Heart right ventricle (tissue), 16 donors: Measurements from ENCODE around the gene SLIT1. TPM values are rescaled to one million over a fixed set of nuclear protein-coding genes. Genes with fewer than 3 reads are reported as not detected.
A peak's percentile ranks its signal among the peaks of the same experiment; 100 is the strongest.

Experiments used
- ATAC-seq, 8 donors: fragments of 200-7000 bp; cut with Tn5 transposase; one replicate each; pipeline ENCODE4 v1.9.1; 2020; ENCODE audit warnings: mild to moderate bottlenecking in 8 of 8, moderate library complexity in 8 of 8, moderate number of reproducible peaks in 1 of 8
- DNase-seq, 2 donors: peaks; one replicate each; pipeline ENCODE4 v3.0.0-alpha.2; 2020
- H3K27ac ChIP-seq, 10 donors: fragments of 200-600 bp; sonication (generic) in 2 of 10; one replicate each; pipeline versions ENCODE4 v1.5.0 to v1.8.0; 2020 to 2022; ENCODE audit warnings: mild to moderate bottlenecking in 3 of 10
- H3K27me3 ChIP-seq, 7 donors: fragments of 200-600 bp; one replicate each; pipeline ENCODE4 v1.8.0; 2021 to 2022; ENCODE audit warnings: mild to moderate bottlenecking in 2 of 7
- H3K36me3 ChIP-seq, 9 donors: fragments of 200-600 bp; sonication (generic) in 1 of 9; one replicate each; pipeline versions ENCODE4 v1.5.0 to v1.8.0; 2020 to 2022; ENCODE audit warnings: mild to moderate bottlenecking in 2 of 9
- H3K4me1 ChIP-seq, 9 donors: fragments of 200-600 bp; sonication (generic) in 1 of 9; one replicate each; pipeline versions ENCODE4 v1.5.0 to v1.8.0; 2020 to 2022; ENCODE audit warnings: mild to moderate bottlenecking in 4 of 9
- H3K4me3 ChIP-seq, 10 donors: fragments of 200-600 bp; sonication (generic) in 2 of 10; one replicate each; pipeline versions ENCODE4 v1.5.0 to v1.8.0; 2020 to 2022; ENCODE audit warnings: mild to moderate bottlenecking in 7 of 10, moderate library complexity in 2 of 10
- H3K9me3 ChIP-seq, 11 donors: fragments of 200-600 bp in 10 of 11; sonication (generic) in 2 of 11; one replicate each; pipeline versions ENCODE4 v1.5.0 to v1.8.0; 2013 to 2022; ENCODE audit warnings: mild to moderate bottlenecking in 2 of 11, control low read depth in 1 of 11, moderate library complexity in 1 of 11
- WGBS, 2 donors: extraction: QIAGEN DNeasy Blood & Tissue Kit; methylation state at CpG; one replicate each; pipeline ENCODE4 v1.1.7; 2013; ENCODE audit warnings: inconsistent platforms in 1 of 2; 5-methylcytosine and 5-hydroxymethylcytosine counted together
- intact Hi-C, 10 donors: fragments of 100-400 bp; cut with DNase I; formaldehyde crosslinking; loops; one replicate each; pipeline versions ENCODE4 v1.11.1 to v1.14.2; 2022
- polyA plus RNA-seq, 2 donors: library from polyadenylated mRNA; stranded (reverse); fragments of 200-250 nt; gene quantifications; one replicate each; pipeline ENCODE4 v1.2.3, GENCODE V29; 2013
- total RNA-seq, 10 donors: library from RNA; stranded (reverse); fragmentation: NEBNext Ultra II Directional in 3 of 10; extraction: Animal tissue kit (Norgen Biotek cat#: 25700) in 3 of 10; gene quantifications; one replicate each; pipeline versions ENCODE4 v1.2.1 to v1.2.4, GENCODE V29; 2021 to 2023
- TF ChIP-seq, protein P1 (sequence below), 9 donors: fragments of 200-600 bp; sonication (generic) in 2 of 9; IDR thresholded peaks; one replicate each; pipeline versions ENCODE4 v1.5.0 to v1.8.0; 2021 to 2022; ENCODE audit warnings: antibody characterized with exemption in 9 of 9, mild to moderate bottlenecking in 5 of 9, moderate library complexity in 1 of 9
- donor health status: Arrhythmogenic right ventricular cardiomyopathy.
- donor health status: ischemic (EF 13 %, LVEDD 7.1; RV severe dilation, severe dysfunction).
- donor health status: healthy with polysubstance abuse.
- donor health status: DM: no; HTN: yes; CAD: no.
- donor health status: DM: no; HTN: no; CAD: no.
- donor health status: ischemic (EF 25% LVEDD 6.9; RV normal size, moderate dysfunction).
- donor health status: ischemic (EF 25% LVEDD 5.7; RV mildly dilated, moderate dysfunction).
- donor health status: healthy.
- donor health status: DM: yes; HTN: yes; CAD: no.
- donor health status: Ischemic cardiomyopathy.
- donor health status: ischemic (EF 35%, LVEDD 5.7; RV mildly dilated, moderate dysfunction).
- donor health status: nonischemic (EF 11% LVEDD 7.7; RV severe dilation, severe dysfunction).
- donor health status: DM: yes; HTN: yes; CAD: no.
- donor health status: PGD.
- donor health status: ischemic (EF 29% LVEDD 5.4; RV normal size, mild dysfunction).
- donor health status: nonischemic (EF 23%, LVEDD 6.1; RV moderate dilation, normal function).

The SLIT1 gene
- total and polyA plus RNA-seq, 12 donors: 0.04 to 0.31 (median 0.13) TPM; not detected in 1

DNA sequence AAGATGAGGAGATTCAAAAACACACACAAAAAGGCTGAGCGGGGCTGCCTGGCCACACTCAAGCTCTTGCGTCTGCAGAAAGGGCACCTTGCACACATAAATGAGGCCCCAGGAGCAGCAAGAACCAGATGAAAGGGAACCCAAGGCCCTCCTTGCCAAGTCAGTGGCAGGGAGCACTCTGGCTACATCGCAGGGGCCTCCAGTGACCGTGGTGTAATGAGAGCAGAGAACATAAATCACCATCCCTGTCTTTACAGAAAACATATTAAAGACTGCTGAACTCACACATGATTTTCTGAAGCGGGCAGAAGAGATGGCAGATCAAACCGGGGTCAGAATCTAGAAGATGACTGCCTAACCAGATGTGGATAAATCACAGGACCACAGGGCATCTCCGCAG, 80.5 kb downstream of the SLIT1 start:
- H3K9me3 ChIP-seq: no peaks in the 10 kb centered on the region
- H3K27ac ChIP-seq: no peak overlapping the region
- no peaks in the 10 kb centered on the region for H3K36me3 ChIP-seq
- TF ChIP-seq, protein P1, sequence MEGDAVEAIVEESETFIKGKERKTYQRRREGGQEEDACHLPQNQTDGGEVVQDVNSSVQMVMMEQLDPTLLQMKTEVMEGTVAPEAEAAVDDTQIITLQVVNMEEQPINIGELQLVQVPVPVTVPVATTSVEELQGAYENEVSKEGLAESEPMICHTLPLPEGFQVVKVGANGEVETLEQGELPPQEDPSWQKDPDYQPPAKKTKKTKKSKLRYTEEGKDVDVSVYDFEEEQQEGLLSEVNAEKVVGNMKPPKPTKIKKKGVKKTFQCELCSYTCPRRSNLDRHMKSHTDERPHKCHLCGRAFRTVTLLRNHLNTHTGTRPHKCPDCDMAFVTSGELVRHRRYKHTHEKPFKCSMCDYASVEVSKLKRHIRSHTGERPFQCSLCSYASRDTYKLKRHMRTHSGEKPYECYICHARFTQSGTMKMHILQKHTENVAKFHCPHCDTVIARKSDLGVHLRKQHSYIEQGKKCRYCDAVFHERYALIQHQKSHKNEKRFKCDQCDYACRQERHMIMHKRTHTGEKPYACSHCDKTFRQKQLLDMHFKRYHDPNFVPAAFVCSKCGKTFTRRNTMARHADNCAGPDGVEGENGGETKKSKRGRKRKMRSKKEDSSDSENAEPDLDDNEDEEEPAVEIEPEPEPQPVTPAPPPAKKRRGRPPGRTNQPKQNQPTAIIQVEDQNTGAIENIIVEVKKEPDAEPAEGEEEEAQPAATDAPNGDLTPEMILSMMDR (IDR thresholded peaks at IDR 0.05): no peak
- H3K27me3 ChIP-seq: no peaks in the 10 kb centered on the region
- WGBS, 2 donors: 90 to 94% methylated on average over 7 of the region's 7 CpGs
- peaks cover 0 to 14% (median 5%) of the 10 kb centered on the region in 9 donors for H3K4me1 ChIP-seq
- intact Hi-C loops: no loop called here
- DNase-seq (no peak), ATAC-seq (no peak)
- no peak overlapping the region for H3K4me3 ChIP-seq

DNA sequence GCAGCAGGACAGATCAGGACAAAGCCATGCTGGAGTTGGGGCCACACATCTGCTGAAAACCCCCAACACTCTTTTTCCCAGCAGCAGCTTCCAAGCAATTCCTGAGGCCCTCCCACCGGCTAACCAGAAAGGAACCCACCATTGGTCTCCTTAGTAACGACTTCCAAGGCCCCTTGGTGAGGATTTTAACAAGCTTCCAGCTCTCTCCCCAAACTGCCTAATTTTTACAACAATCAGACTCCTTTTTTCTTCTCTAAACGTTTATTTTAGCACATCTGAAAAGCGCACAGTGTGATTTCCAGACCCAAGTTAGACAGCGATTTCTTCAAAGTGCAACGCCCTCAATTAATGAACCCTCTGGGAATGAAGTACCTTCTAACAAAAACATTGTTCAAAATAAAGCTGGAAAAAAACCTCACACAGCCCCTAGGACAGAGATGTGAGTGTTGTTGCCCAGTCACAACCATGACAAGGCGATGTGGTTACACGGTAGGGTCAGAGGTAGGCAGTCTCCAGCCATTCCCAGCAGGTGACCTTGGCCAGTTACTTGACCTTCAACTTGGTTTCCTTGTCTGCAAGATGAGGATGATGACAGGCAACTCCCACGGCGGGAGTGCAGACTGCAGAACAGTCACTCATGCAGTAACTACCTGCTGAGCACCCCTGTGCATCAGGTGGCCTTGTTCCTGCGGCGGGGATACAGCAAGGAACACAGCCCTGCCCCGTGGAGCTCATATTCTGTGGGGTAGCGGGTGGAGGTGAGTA, 82.3 kb downstream of the SLIT1 start:
- peaks cover 0 to 14% (median 5%) of the 10 kb centered on the region in 9 donors for H3K4me1 ChIP-seq
- no peaks in the 10 kb centered on the region for H3K27me3 ChIP-seq
- no peak overlapping the region for H3K4me3 ChIP-seq
- no peak overlapping the region for H3K27ac ChIP-seq
- 70 to 73% methylated on average over 14 of the region's 14 CpGs for WGBS, 2 donors
- DNase-seq (no peak), ATAC-seq (no peak)
- H3K36me3 ChIP-seq: no peaks in the 10 kb centered on the region
- intact Hi-C loops: no loop called here
- TF ChIP-seq, protein P1 (IDR thresholded peaks at IDR 0.05): no peak
- H3K9me3 ChIP-seq: no peaks in the 10 kb centered on the region

DNA sequence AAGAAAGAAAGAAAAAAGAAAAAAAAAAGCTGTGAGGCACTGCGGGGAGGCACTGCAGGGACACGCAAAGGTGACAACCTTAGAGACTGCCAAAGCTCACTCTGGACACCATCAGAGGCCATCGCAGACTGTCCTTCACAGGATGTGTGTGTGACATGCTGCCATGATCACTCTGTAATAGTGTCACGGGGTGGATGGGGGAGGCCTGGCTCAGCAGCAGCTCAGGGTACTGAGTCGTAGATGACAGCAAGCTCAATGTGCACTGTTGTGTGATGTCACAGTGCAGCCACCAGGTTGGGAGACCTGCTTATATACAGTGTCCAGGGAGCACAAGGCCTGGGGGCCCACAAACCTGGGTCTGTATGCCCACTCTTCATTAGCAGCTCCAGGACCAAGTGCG, 83.3 kb downstream of the SLIT1 start:
- Histone ChIP-seq H3K27me3 (no peaks in the 10 kb centered on the region), H3K4me1 (peaks cover 0 to 22% (median 6%) of the 10 kb centered on the region in 9 donors), H3K9me3 (no peaks in the 10 kb centered on the region), H3K27ac (peak overlapping the region in 4 of 10 donors; percentile 5 to 58 (median 26)), H3K36me3 (no peaks in the 10 kb centered on the region), H3K4me3 (no peak overlapping the region)
- WGBS, 2 donors: 50 to 72% methylated on average over 6 of the region's 6 CpGs
- TF ChIP-seq, protein P1 (IDR thresholded peaks at IDR 0.05): no peak
- DNase-seq: peak; percentile 31 to 42
- ATAC-seq: peak; percentile 84 to 98 (median 90)
- intact Hi-C loops: no loop called here

DNA sequence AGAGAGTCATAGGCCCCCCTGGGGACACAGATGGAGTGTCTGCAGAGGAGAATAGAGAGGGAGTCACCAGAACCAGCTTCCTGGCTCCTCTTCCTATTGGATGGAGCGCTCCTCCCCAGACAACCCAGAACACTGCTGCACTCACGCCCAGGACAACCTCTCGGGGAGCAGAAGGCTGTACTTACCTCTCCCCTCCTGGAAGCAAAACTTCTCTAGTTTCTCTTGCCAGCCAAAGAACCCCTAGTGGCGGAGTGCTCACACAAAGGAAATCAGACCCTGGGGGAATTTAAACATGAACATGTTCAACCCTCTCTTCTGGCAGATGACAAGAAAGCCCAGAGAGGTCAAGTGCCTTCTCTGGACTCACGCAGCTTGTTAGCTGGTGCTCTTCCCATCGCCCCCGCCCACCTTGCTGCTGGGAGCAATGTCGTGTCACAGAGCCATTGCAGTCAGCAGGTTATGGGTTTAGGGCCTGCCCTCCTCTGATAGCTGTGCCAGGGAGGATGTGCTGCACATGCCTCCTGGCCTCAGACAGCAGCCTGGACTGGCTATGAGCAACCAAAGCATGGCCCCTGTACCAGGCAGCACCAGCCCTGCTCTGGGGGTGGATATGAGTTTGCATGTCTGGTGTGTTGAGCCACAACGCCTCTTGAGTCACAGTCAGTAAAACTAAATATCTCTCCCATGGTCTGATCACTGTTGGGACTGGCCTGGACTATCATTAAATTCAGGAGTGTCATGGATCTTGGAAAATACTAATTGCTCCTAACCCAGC, 84.4 kb downstream of the SLIT1 start:
- H3K9me3 ChIP-seq: no peaks in the 10 kb centered on the region
- TF ChIP-seq, protein P1 (IDR thresholded peaks at IDR 0.05): no peak
- peaks cover 0 to 7% (median 0%) of the 10 kb centered on the region in 7 donors for H3K27me3 ChIP-seq
- no peak overlapping the region for H3K27ac ChIP-seq
- ATAC-seq: no peak
- no peak for DNase-seq
- no peak overlapping the region for H3K4me3 ChIP-seq
- WGBS, 2 donors: 79 to 80% methylated on average over 9 of the region's 9 CpGs
- intact Hi-C loops: no loop called here
- H3K36me3 ChIP-seq: no peaks in the 10 kb centered on the region
- H3K4me1 ChIP-seq: peaks cover 6 to 33% (median 16%) of the 10 kb centered on the region in 9 donors
